Liver (tissue), 9 donors: ENCODE data around the gene NKAIN2. TPM values are rescaled to one million over a fixed set of nuclear protein-coding genes. Genes with fewer than 3 reads are reported as not detected.
"Not testable (repeated sequence)": the region's sequence is repeated elsewhere in the genome, so short reads cannot be mapped to it uniquely, and the experiment has no call there.

Source experiments
- DNase-seq: peaks from one replicate; pipeline ENCODE4 v3.0.0-alpha.2; 2017; ENCODE audit warnings: low spot score
- H3K27ac ChIP-seq, 2 donors: one replicate each; pipeline ENCODE4 v1.7.0; 2013; ENCODE audit warnings: inconsistent platforms in 2 of 2, low read length in 2 of 2, control low read depth in 1 of 2, low read depth in 1 of 2, mild to moderate bottlenecking in 1 of 2
- H3K27me3 ChIP-seq, 4 donors: one replicate each; pipeline versions ENCODE4 v1.6.1 to v1.7.0; 2013; ENCODE audit warnings: low read length in 3 of 4, inconsistent platforms in 1 of 4, mild to moderate bottlenecking in 1 of 4, moderate library complexity in 1 of 4; ENCODE audit not compliant: control insufficient read depth in 4 of 4, insufficient read depth in 4 of 4
- H3K36me3 ChIP-seq, 4 donors: one replicate each; pipeline versions ENCODE4 v1.6.1 to v1.7.0; 2013; ENCODE audit warnings: low read length in 3 of 4, mild to moderate bottlenecking in 3 of 4, low read depth in 1 of 4, moderate library complexity in 1 of 4; ENCODE audit not compliant: control insufficient read depth in 4 of 4, insufficient read depth in 3 of 4
- H3K4me1 ChIP-seq, 4 donors: one replicate each; pipeline versions ENCODE4 v1.6.1 to v1.7.0; 2013; ENCODE audit warnings: low read length in 3 of 4, mild to moderate bottlenecking in 3 of 4, moderate library complexity in 1 of 4; ENCODE audit not compliant: control insufficient read depth in 4 of 4, insufficient read depth in 4 of 4
- H3K4me3 ChIP-seq, 3 donors: one replicate each; pipeline versions ENCODE4 v1.6.1 to v1.7.0; 2013; ENCODE audit warnings: low read length in 3 of 3, control low read depth in 1 of 3, low read depth in 1 of 3, mild to moderate bottlenecking in 1 of 3
- H3K9ac ChIP-seq, 2 donors: one replicate each; pipeline ENCODE4 v1.7.0; 2013; ENCODE audit warnings: low read length in 2 of 2, mild to moderate bottlenecking in 2 of 2, moderate library complexity in 2 of 2, control low read depth in 1 of 2, low read depth in 1 of 2
- H3K9me3 ChIP-seq, 4 donors: one replicate each; pipeline versions ENCODE4 v1.6.1 to v1.7.0; 2013; ENCODE audit warnings: low read length in 3 of 4; ENCODE audit not compliant: control insufficient read depth in 4 of 4
- CTCF ChIP-seq: fragments of 150-350 bp; IDR thresholded peaks from 2 replicates; pipeline ENCODE4 v1.5.1; 2017; ENCODE audit warnings: improper control_type of control experiment, low read depth, low read length; ENCODE audit not compliant: missing input control
- EGR1 ChIP-seq, 2 donors: IDR thresholded peaks; 2 replicates each; pipeline ENCODE4 v1.6.1; 2016 to 2018; ENCODE audit warnings: antibody characterized with exemption in 2 of 2, low read depth in 2 of 2
- FOXA1 ChIP-seq: IDR thresholded peaks from 2 replicates; pipeline ENCODE4 v1.6.1; 2016; ENCODE audit warnings: antibody characterized with exemption
- GABPA ChIP-seq, 2 donors: IDR thresholded peaks in 1 of 2; conservative IDR thresholded peaks in 1 of 2; 2 replicates each; pipeline ENCODE4 v1.6.1; 2016; ENCODE audit warnings: antibody characterized with exemption in 2 of 2, mild to moderate bottlenecking in 1 of 2, moderate library complexity in 1 of 2
- HNF4G ChIP-seq: IDR thresholded peaks from 2 replicates; pipeline ENCODE4 v1.6.1; 2016; ENCODE audit warnings: antibody characterized with exemption
- REST ChIP-seq: IDR thresholded peaks from 2 replicates; pipeline ENCODE4 v1.6.1; 2016; ENCODE audit warnings: antibody characterized with exemption, mild to moderate bottlenecking
- ZBTB33 ChIP-seq: IDR thresholded peaks from 2 replicates; pipeline ENCODE4 v1.6.1; 2016; ENCODE audit warnings: antibody characterized with exemption
- WGBS: extraction: QIAGEN DNeasy Blood & Tissue Kit; methylation state at CpG from one replicate; pipeline ENCODE4 v1.1.7; 2013; 5-methylcytosine and 5-hydroxymethylcytosine counted together
- polyA plus RNA-seq, 2 donors: library from polyadenylated mRNA; stranded (reverse) in 1 of 2; unstranded in 1 of 2; fragments of 200-250 nt in 1 of 2; fragments of >200 nt in 1 of 2; fragmentation: Nextera tagmentation in 1 of 2; extraction: Ambion mirVana in 1 of 2; gene quantifications; one replicate each; pipeline versions ENCODE4 v1.2.1 to v1.2.3, GENCODE V29; 2013 to 2015
- total RNA-seq, 2 donors: library from RNA; depleted of rRNA; stranded (reverse); fragments of >200 nt; gene quantifications; one replicate each; pipeline ENCODE4 v1.2.3, GENCODE V29; 2014
- donor health status: healthy.
- donor health status: healthy.
- donor health status: healthy.
- donor health status: healthy.
- donor health status: healthy.

The NKAIN2 gene
- total and polyA plus RNA-seq, 4 donors = 0.05 to 0.14 TPM; not detected in 2

GRCh38 chr6:124551711-124552233 lies 748.1 kb downstream of the NKAIN2 start:
- WGBS = 66% methylated on average over 3 of the region's 3 CpGs
- no peak for TF ChIP-seq EGR1 (IDR thresholded peaks at IDR 0.05; ENCODE audit: low read depth in 2 of 2)
- no peak for DNase-seq
- Histone ChIP-seq H3K27me3 (no peaks in the 10 kb centered on the region), H3K4me1 (no peaks in the 10 kb centered on the region), H3K4me3 (no peak overlapping the region), H3K9me3 (peaks cover 0 to 6% (median 0%) of the 10 kb centered on the region in 4 donors), H3K36me3 (no peaks in the 10 kb centered on the region), H3K27ac (no peak overlapping the region), H3K9ac (no peak overlapping the region)

GRCh38 chr6:124557873-124558272 lies 754.2 kb downstream of the NKAIN2 start:
- Histone ChIP-seq H3K9me3 (peaks cover 0 to 6% (median 0%) of the 10 kb centered on the region in 4 donors), H3K27ac (no peak overlapping the region), H3K27me3 (no peaks in the 10 kb centered on the region), H3K9ac (no peak overlapping the region), H3K4me3 (no peak overlapping the region), H3K4me1 (no peaks in the 10 kb centered on the region), H3K36me3 (no peaks in the 10 kb centered on the region)
- DNase-seq = no peak
- TF ChIP-seq REST (no peak), CTCF (no peak), ZBTB33 (no peak), HNF4G (no peak), GABPA (IDR thresholded peaks at IDR 0.05 in 1 of 2, conservative IDR thresholded peaks at IDR 0.05 in 1 of 2) (no peak), FOXA1 (no peak)

- not testable (repeated sequence) for H3K36me3 ChIP-seq, H3K4me3 ChIP-seq, DNase-seq, H3K4me1 ChIP-seq, H3K9me3 ChIP-seq, H3K27me3 ChIP-seq, H3K9ac ChIP-seq, H3K27ac ChIP-seq
- 71% methylated on average over 2 of the region's 2 CpGs for WGBS
Measured at GRCh38 chr6:124560078-124560477, 756.4 kb downstream of the NKAIN2 start.
